IMR-90 (cell line): ENCODE measurements around the gene SIK3. TPM values are rescaled to one million over a fixed set of nuclear protein-coding genes. Genes with fewer than 3 reads are reported as not detected.

Experiments
- ATAC-seq: fragments of 200-7000 bp; cut with Tn5 transposase; 2 replicates; pipeline ENCODE4 v1.9.1; 2020; ENCODE audit warnings: low read depth, mild to moderate bottlenecking, moderate library complexity
- BruUV-seq: library from RNA; stranded (reverse); fragments of 400-500 nt; replicated peaks from 2 replicates; lab custom pipeline; 2021; lab: Mats Ljungman, UMichigan
- CTCF ChIA-PET: fragments of 300-600 bp; formaldehyde crosslinking; extraction: SDS; loops from one replicate; lab custom pipeline; 2021; ENCODE audit warnings: antibody characterized with exemption; lab: Yijun Ruan, JAX
- POLR2A ChIA-PET: fragments of 300-600 bp; sonication (Branson Sonifier 250); formaldehyde crosslinking; loops from one replicate; lab custom pipeline; 2022; ENCODE audit warnings: antibody characterized with exemption; ENCODE audit not compliant: unreplicated experiment; lab: Charles Lee
- DNase-seq: peaks from one replicate; pipeline ENCODE4 v3.0.0; 2013
- H2AFZ ChIP-seq: replicated peaks from 2 replicates; pipeline ENCODE3; 2013; ENCODE audit warnings: low read length, mild to moderate bottlenecking; ENCODE audit not compliant: poor library complexity
- H2AK5ac ChIP-seq: 2 replicates; pipeline ENCODE4 v1.6.1; 2013; ENCODE audit warnings: low read depth, low read length, inconsistent platforms
- H2AK9ac ChIP-seq: replicated peaks from 2 replicates; pipeline ENCODE3; 2013; ENCODE audit warnings: mild to moderate bottlenecking, low read depth, low read length, moderate library complexity; ENCODE audit not compliant: poor library complexity
- H2BK120ac ChIP-seq: 2 replicates; pipeline ENCODE4 v1.6.1; 2013; ENCODE audit warnings: low read depth, low read length, inconsistent platforms
- H2BK15ac ChIP-seq: 3 replicates; pipeline ENCODE4 v1.6.1; 2013; ENCODE audit warnings: low read depth, low read length, inconsistent platforms
- H2BK20ac ChIP-seq: 2 replicates; pipeline ENCODE4 v1.6.1; 2013; ENCODE audit warnings: low read depth, mild to moderate bottlenecking, inconsistent platforms, low read length, moderate library complexity
- H2BK5ac ChIP-seq: 2 replicates; pipeline ENCODE4 v1.6.1; 2013; ENCODE audit warnings: mild to moderate bottlenecking, low read depth, low read length, inconsistent platforms; ENCODE audit not compliant: poor library complexity, severe bottlenecking
- H3K14ac ChIP-seq: replicated peaks from 2 replicates; pipeline ENCODE4 v1.6.1; 2013; ENCODE audit warnings: low read depth, low read length, inconsistent platforms
- H3K18ac ChIP-seq: 2 replicates; pipeline ENCODE4 v1.6.1; 2013; ENCODE audit warnings: low read depth, low read length, control low read depth
- H3K23ac ChIP-seq: 2 replicates; pipeline ENCODE4 v1.6.1; 2013; ENCODE audit warnings: low read depth, low read length, inconsistent platforms
- H3K27ac ChIP-seq: 2 replicates; pipeline ENCODE4 v1.5.1; 2013; ENCODE audit warnings: mild to moderate bottlenecking, control low read depth, low read length; ENCODE audit not compliant: insufficient read depth
- H3K27me3 ChIP-seq: 2 replicates; pipeline ENCODE4 v1.6.1; 2013; ENCODE audit warnings: low read length; ENCODE audit not compliant: control insufficient read depth, insufficient read depth
- H3K36me3 ChIP-seq: 2 replicates; pipeline ENCODE4 v1.6.1; 2013; ENCODE audit warnings: low read length, mixed read lengths; ENCODE audit not compliant: control insufficient read depth, insufficient read depth
- H3K4ac ChIP-seq: 2 replicates; pipeline ENCODE4 v1.6.1; 2013; ENCODE audit warnings: low read depth, low read length, inconsistent platforms
- H3K4me1 ChIP-seq: 2 replicates; pipeline ENCODE4 v1.6.1; 2013; ENCODE audit warnings: low read length, mixed read lengths; ENCODE audit not compliant: control insufficient read depth, insufficient read depth
- H3K4me2 ChIP-seq: 2 replicates; pipeline ENCODE4 v1.6.1; 2013; ENCODE audit warnings: low read depth, mild to moderate bottlenecking, control low read depth, low read length, moderate library complexity
- H3K4me3 ChIP-seq: 2 replicates; pipeline ENCODE4 v1.5.1; 2013; ENCODE audit warnings: low read depth, mild to moderate bottlenecking, control low read depth, low read length, moderate library complexity; ENCODE audit not compliant: insufficient read depth
- H3K56ac ChIP-seq: 2 replicates; pipeline ENCODE4 v1.6.1; 2013; ENCODE audit warnings: low read length, inconsistent platforms; ENCODE audit not compliant: insufficient read depth; ENCODE audit errors: extremely low read depth
- H3K79me1 ChIP-seq, 2 experiments: 2 replicates each; pipeline ENCODE4 v1.6.1; 2013; ENCODE audit warnings: low read length in 2 of 2, inconsistent platforms in 1 of 2, low read depth in 1 of 2
- H3K9ac ChIP-seq: 2 replicates; pipeline ENCODE4 v1.6.1; 2013; ENCODE audit warnings: low read depth, low read length, control low read depth
- H3K9me1 ChIP-seq: 2 replicates; pipeline ENCODE4 v1.6.1; 2013; ENCODE audit warnings: low read length, inconsistent platforms; ENCODE audit not compliant: insufficient read depth
- H3K9me3 ChIP-seq: 2 replicates; pipeline ENCODE4 v1.6.1; 2013; ENCODE audit warnings: low read length; ENCODE audit not compliant: control insufficient read depth, insufficient read depth
- H4K20me1 ChIP-seq: 2 replicates; pipeline ENCODE4 v1.6.1; 2013; ENCODE audit warnings: low read length, inconsistent platforms; ENCODE audit not compliant: insufficient read depth
- H4K5ac ChIP-seq: 2 replicates; pipeline ENCODE4 v1.6.1; 2013; ENCODE audit warnings: mild to moderate bottlenecking, low read depth, low read length, control low read depth
- H4K8ac ChIP-seq, 2 experiments: 2 replicates each; pipeline ENCODE4 v1.6.1; 2013; ENCODE audit warnings: low read depth in 2 of 2, low read length in 2 of 2, control low read depth in 1 of 2, inconsistent platforms in 1 of 2
- H4K91ac ChIP-seq: 2 replicates; pipeline ENCODE4 v1.6.1; 2013; ENCODE audit warnings: low read depth, low read length, inconsistent platforms; ENCODE audit not compliant: insufficient read depth
- CEBPB ChIP-seq: IDR thresholded peaks from 2 replicates; pipeline ENCODE4 v1.6.1; 2012; ENCODE audit warnings: low read depth, low read length, improper control_type of control experiment
- CTCF ChIP-seq: conservative IDR thresholded peaks from 2 replicates; pipeline ENCODE4 v1.5.1; 2012; ENCODE audit warnings: mild to moderate bottlenecking, low read depth, low read length, improper control_type of control experiment
- MAZ ChIP-seq: IDR thresholded peaks from 2 replicates; pipeline ENCODE4 v1.6.1; 2012; ENCODE audit warnings: low read depth, mild to moderate bottlenecking, low read length, improper control_type of control experiment, moderate library complexity, borderline replicate concordance
- NFE2L2 ChIP-seq: fragments of 150-350 bp; IDR thresholded peaks from 2 replicates; pipeline ENCODE4 v1.6.1; 2016; ENCODE audit warnings: low read depth, mild to moderate bottlenecking, low read length
- POLR2A ChIP-seq: IDR thresholded peaks from 2 replicates; pipeline ENCODE4 v1.6.1; 2012; ENCODE audit warnings: mild to moderate bottlenecking, low read depth, low read length
- SMC3 ChIP-seq: fragments of 150-350 bp; IDR thresholded peaks from 2 replicates; pipeline ENCODE4 v1.6.1; 2016; ENCODE audit warnings: low read depth, mild to moderate bottlenecking, antibody characterized with exemption, low read length, moderate library complexity
- WGBS, 2 experiments: methylation state at CpG; one replicate each; pipeline versions ENCODE4 v1.1.5 to v1.1.7; 2013; ENCODE audit warnings: missing lambda C conversion rate in 2 of 2; ENCODE audit not compliant: insufficient read length in 1 of 2; ENCODE audit errors: extremely low coverage in 2 of 2; 5-methylcytosine and 5-hydroxymethylcytosine counted together
- dilution Hi-C: fragments of 300-500 bp; cut with HindIII; formaldehyde crosslinking; loops from one replicate; pipeline ENCODE4 v1.14.3; 2018; ENCODE audit warnings: low sequenced_read_pairs; ENCODE audit not compliant: unreplicated experiment
- in situ Hi-C: fragments of 300-500 bp; cut with MboI; formaldehyde crosslinking; loops from 3 replicates; pipeline ENCODE4 v1.14.3; 2019; ENCODE audit warnings: low sequenced_read_pairs, inconsistent platforms, mixed read lengths
- intact Hi-C: fragments of 100-400 bp; cut with micrococcal nuclease; formaldehyde crosslinking; loops from 2 replicates; pipeline ENCODE4 v1.10.0; 2022
- polyA plus RNA-seq, 3 experiments: library from polyadenylated mRNA; depleted of rRNA; stranded (reverse); fragments of >200 nt; gene quantifications; 2 replicates each; pipeline ENCODE4 v1.2.3, GENCODE V29; 2012; ENCODE audit warnings: low replicate concordance in 1 of 3
- total RNA-seq: library from RNA; depleted of rRNA; stranded (reverse); fragments of >200 nt; gene quantifications from 2 replicates; pipeline ENCODE4 v1.2.3, GENCODE V29; 2012

The SIK3 gene
- total and polyA plus RNA-seq, 2 of the 4 experiments (the other 2 are of a cell fraction): 8.2 to 9.1 TPM

GRCh38 chr11:116811194-116811593 is 287.0 kb downstream of the SIK3 start:
- POLR2A ChIA-PET: no interaction called here
- CTCF ChIA-PET: no interaction called here
- no peak overlapping the region for H3K18ac ChIP-seq
- no peak overlapping the region for H3K9ac ChIP-seq
- H4K91ac ChIP-seq: no peak overlapping the region
- H4K8ac ChIP-seq: no peak overlapping the region
- H3K36me3 ChIP-seq: no peaks in the 10 kb centered on the region
- ATAC-seq (no peak), DNase-seq (no peak)
- H3K4me2 ChIP-seq: no peak overlapping the region
- H2BK20ac ChIP-seq: no peak overlapping the region
- WGBS, 2 experiments: no CpG with 5 or more reads among the region's 3 CpGs
- in situ Hi-C loops: no loop called here
- no peak overlapping the region for H3K23ac ChIP-seq
- intact Hi-C loops: no loop called here
- no peaks in the 10 kb centered on the region for H4K20me1 ChIP-seq
- H3K27me3 ChIP-seq: peaks cover 4% of the 10 kb centered on the region; the same call in 1 of the 2 replicates
- no peak overlapping the region for H3K27ac ChIP-seq
- no peak overlapping the region for H2AFZ ChIP-seq
- H3K79me1 ChIP-seq: no peaks in the 10 kb centered on the region
- no peak overlapping the region for H3K14ac ChIP-seq
- H3K4ac ChIP-seq: no peak overlapping the region
- no peak overlapping the region for H4K5ac ChIP-seq
- no TSS peak for BruUV-seq
- peaks cover 3% of the 10 kb centered on the region; the same call in 1 of the 2 replicates for H3K4me1 ChIP-seq
- peaks cover 3% of the 10 kb centered on the region for H3K9me3 ChIP-seq
- no peak for TF ChIP-seq CTCF
- TF ChIP-seq CEBPB: no peak
- no peak for TF ChIP-seq SMC3
- no peak for TF ChIP-seq MAZ
- no peak for TF ChIP-seq NFE2L2
- TF ChIP-seq POLR2A: no peak
- no peak overlapping the region for H2BK15ac ChIP-seq
- H3K56ac ChIP-seq: no peak overlapping the region
- H2AK5ac ChIP-seq: no peak overlapping the region
- no peak overlapping the region for H2BK5ac ChIP-seq
- H2AK9ac ChIP-seq: no peak overlapping the region
- H3K9me1 ChIP-seq: no peaks in the 10 kb centered on the region
- no peak overlapping the region for H3K4me3 ChIP-seq
- no peak overlapping the region for H2BK120ac ChIP-seq
- dilution Hi-C loops: no loop called here
